HG03378 (cell line): ENCODE results near the gene ZNF366.
A peak's percentile ranks its signal among the peaks of the same experiment; 100 is the strongest.

Source experiments
- ATAC-seq: cut with Tn5 transposase; IDR thresholded peaks from one replicate; pipeline ENCODE4 v1.9.1; 2021; ENCODE audit warnings: mild to moderate bottlenecking, moderate library complexity; ENCODE audit not compliant: unreplicated experiment

Gene ZNF366

DNA sequence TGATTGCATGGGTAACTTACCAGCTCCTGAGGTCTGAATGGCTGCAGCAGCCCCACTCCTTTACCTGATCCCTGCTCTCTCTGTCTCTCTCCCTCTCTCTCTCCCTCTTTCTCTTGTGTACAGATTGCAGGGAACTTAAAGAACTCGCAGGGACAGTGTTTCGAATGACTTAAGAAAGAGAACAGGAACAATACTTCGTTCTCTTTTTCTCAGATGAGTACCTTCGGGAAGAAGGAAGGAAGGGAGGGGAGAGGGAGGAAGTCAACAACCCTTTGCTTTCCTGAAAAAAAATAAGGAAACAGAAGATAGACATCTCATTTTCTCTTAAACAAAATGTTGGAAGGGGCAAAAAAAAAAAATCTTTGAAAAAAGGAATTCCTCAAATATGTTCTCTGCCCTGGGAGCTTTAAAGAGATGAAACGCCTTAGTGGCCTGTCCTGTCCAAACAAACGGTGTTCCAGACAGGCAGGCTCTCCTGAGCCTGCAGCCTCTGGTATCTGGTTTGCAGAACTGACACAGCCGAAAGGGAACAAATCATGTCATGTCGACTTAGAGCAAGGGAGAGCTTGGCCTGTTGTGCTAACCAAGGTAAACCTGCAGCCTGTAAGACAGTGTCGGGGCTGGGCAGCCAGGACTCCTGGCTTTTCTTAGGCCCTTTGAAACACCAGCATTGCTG lies at the start of gene ZNF366:
Gene ZNF366, minus strand, starts transcription at position 180 of the 676 bp plus-strand sequence. CDS start 45,914 bp downstream, outside the sequence.
- no peak for ATAC-seq

GRCh38 chr5:72556351-72557166 lies 49.3 kb upstream of the ZNF366 start:
- ATAC-seq = peak; percentile 67

DNA sequence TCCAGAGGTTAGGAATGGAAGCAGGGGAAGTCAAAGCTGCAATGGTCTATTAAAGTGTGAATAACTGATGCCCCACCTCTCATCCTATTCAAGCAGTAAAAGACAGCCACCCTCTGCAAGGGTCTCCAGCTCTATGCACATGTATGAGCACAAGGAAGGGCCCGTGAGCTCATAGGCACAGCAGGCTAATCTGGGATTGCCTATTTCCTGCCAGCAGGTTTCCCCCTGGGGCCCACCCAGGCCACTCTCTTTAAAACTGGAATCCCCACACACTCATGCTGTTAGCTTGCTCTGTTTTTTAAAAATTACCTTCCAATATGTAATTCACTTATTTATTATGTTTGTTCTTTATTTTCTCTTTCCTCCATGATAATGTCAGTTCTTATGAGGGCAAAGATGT lies 48.7 kb upstream of the ZNF366 start:
- no peak for ATAC-seq

- no peak for ATAC-seq
Measured at GRCh38 chr5:72554897-72555296, 47.7 kb upstream of the ZNF366 start.

DNA sequence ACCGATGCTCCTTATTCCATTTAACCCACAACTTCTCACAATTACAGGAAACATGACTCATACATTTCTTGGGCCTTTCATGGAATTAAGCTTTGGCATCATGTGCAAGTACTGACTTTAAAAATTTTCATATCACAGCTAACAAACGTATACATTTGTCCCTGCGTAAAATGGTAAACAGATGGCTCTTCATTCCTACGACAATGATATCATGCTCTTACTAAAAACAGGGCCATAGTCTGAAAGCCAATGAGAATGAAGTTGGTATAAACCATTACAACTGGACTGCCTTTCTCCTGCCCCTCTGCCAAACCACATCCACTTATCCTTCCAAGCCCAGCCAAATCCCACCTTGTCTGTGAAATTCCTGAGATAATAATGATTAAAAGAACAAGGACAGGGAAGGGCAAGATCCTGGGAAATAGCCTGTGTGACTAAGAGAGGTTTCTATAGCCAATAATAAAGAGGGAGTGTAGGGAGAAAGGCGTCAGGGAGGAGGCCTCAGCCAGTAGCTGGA lies 44.9 kb upstream of the ZNF366 start:
- ATAC-seq = no peak

GRCh38 chr5:72550595-72550994 lies 43.4 kb upstream of the ZNF366 start:
- ATAC-seq = no peak

GRCh38 chr5:72543811-72544210 lies 36.6 kb upstream of the ZNF366 start:
- ATAC-seq = no peak

- no peak for ATAC-seq
Measured at GRCh38 chr5:72543365-72543764, 36.2 kb upstream of the ZNF366 start.

DNA sequence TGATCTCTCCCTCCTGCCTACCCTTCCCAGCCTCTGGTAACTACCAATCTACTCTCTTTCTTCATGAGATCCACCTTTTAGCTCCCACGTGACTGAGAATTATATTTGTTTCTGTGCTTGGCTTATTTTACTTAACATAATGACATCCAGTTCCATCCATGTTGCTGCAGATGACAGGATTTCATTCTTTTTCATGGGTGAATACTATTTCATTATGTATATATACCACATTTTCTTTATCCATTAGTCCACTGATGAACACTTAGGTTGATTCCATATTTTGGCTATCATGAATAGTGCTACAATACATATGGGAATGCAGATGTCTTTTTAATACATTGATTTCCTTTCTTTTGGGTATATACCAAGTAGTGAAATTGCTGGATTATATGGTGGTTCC lies 35.5 kb upstream of the ZNF366 start:
- ATAC-seq = no peak

- no peak for ATAC-seq
Measured at GRCh38 chr5:72541501-72542225, 34.5 kb upstream of the ZNF366 start.

- ATAC-seq = no peak
Measured at GRCh38 chr5:72540759-72541438, 33.7 kb upstream of the ZNF366 start.

- no peak for ATAC-seq
Measured at GRCh38 chr5:72539726-72540125, 32.5 kb upstream of the ZNF366 start.

- ATAC-seq = no peak
Measured at GRCh38 chr5:72539038-72539437, 31.8 kb upstream of the ZNF366 start.

- no peak for ATAC-seq
Measured at GRCh38 chr5:72537166-72537565, 30.0 kb upstream of the ZNF366 start.

- no peak for ATAC-seq
Measured at GRCh38 chr5:72531496-72532190, 24.4 kb upstream of the ZNF366 start.

GRCh38 chr5:72530196-72530595 lies 23.0 kb upstream of the ZNF366 start:
- no peak for ATAC-seq

DNA sequence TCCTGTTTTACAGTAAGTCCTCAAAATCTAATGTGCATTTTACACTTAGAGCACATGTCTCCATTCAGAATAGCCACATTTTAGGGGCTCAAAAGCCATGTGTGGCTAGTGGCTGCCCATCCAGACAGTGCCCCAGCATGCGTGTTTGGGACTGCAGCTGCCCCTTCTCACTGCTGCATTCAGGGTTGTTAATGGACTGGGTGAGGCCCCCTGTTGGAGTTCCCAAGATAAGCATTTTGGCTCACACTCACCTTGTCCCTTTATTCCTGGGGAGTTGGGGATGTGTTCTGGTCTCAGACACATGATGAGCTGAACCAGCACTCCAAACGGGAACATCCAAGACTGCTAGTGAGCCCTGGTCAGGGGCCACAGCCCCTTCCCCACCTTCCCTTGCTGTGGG lies 22.2 kb upstream of the ZNF366 start:
- ATAC-seq = no peak

DNA sequence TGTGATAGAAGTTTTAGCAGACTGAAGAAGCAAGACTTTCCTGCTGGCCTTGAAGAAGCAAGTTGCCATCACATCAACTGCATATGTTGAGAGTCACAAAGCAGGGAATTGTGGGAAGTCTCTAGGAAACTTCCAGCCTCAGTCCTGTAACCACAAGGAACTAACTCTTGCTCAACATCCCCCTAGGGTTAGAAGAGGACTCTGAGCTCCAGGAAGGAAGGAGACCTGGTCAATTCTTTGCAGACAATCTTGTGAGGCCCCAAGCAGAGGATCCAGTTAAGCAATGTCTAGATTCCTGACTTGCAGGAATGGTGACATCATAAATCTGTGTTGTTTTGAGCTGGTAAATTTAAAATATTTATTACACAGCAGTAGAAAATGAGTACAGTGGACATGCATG lies 18.6 kb upstream of the ZNF366 start:
- no peak for ATAC-seq

- ATAC-seq = no peak
Measured at GRCh38 chr5:72523960-72524582, 16.9 kb upstream of the ZNF366 start.

DNA sequence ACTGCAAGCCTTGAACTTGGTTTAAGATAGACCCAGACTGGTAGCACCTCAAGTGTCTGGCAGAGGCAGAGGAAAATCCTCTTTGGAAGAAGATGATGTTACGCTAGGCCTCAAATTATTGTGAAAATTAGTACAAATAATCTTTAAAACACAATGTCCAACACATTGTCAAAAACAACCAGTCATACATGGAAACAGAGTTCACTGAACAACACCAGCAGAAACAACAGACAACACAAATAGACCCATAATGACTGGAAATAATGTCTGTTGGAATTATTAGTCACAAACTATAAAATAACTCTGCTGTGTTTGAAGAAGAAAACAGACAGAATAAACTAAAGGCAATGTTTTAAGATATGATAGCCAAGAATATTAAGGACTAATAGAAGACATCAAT lies 15.4 kb upstream of the ZNF366 start:
- no peak for ATAC-seq
